ENCODE data around the gene ATAD5.

- TF ChIP-seq CTCF (IDR thresholded peaks at IDR 0.05; ENCODE audit: insufficient read depth, low read length) (no peak), POLR2AphosphoS5 (IDR thresholded peaks at IDR 0.05; ENCODE audit: low read depth) (no peak)
Observed at GRCh38 chr17:30854146-30854545, 22.4 kb downstream of the ATAD5 start.

All from HL-60 (cell line).